OCI-LY3 (cell line): ENCODE data around the gene CFAP97D2.
"Not testable (repeated sequence)": the region's sequence is repeated elsewhere in the genome, so short reads cannot be mapped to it uniquely, and the experiment has no call there.

Experiments
- EZH2phosphoT487 ChIP-seq: fragments of 200-600 bp; shearing (Covaris generic); IDR thresholded peaks from 2 replicates; pipeline ENCODE4 v1.6.1; 2018; ENCODE audit warnings: antibody characterized with exemption, mixed run types, low read depth
- TF ChIP-seq, protein P1 (sequence below): fragments of 200-600, 300-600 bp; sonication (generic); IDR thresholded peaks from 2 replicates; pipeline ENCODE4 v1.5.1; 2014; ENCODE audit warnings: antibody characterized with exemption, low read length, low read depth

DNA sequence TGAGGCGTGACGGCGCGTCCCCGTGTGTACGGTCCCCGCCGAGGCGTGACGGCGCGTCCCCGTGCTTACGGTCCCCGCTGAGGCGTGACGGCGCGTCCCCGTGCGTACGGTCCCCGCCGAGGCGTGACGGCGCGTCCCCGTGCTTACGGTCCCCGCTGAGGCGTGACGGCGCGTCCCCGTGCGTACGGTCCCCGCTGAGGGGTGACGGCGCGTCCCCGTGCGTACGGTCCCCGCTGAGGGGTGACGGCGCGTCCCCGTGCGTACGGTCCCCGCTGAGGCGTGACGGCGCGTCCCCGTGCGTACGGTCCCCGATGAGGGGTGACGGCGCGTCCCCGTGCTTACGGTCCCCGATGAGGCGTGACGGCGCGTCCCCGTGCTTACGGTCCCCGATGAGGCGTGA is 20.5 kb downstream of the CFAP97D2 start:
- TF ChIP-seq, protein P1, sequence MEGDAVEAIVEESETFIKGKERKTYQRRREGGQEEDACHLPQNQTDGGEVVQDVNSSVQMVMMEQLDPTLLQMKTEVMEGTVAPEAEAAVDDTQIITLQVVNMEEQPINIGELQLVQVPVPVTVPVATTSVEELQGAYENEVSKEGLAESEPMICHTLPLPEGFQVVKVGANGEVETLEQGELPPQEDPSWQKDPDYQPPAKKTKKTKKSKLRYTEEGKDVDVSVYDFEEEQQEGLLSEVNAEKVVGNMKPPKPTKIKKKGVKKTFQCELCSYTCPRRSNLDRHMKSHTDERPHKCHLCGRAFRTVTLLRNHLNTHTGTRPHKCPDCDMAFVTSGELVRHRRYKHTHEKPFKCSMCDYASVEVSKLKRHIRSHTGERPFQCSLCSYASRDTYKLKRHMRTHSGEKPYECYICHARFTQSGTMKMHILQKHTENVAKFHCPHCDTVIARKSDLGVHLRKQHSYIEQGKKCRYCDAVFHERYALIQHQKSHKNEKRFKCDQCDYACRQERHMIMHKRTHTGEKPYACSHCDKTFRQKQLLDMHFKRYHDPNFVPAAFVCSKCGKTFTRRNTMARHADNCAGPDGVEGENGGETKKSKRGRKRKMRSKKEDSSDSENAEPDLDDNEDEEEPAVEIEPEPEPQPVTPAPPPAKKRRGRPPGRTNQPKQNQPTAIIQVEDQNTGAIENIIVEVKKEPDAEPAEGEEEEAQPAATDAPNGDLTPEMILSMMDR, result not testable (repeated sequence)
- not testable (repeated sequence) for TF ChIP-seq EZH2phosphoT487
